HEK293T (cell line): ENCODE results near the gene GPRC5B.

Experiments
- CTCF ChIA-PET: fragments of 350-600 bp; formaldehyde crosslinking; extraction: SDS; loops from one replicate; lab custom pipeline; 2021; ENCODE audit warnings: antibody characterized with exemption, inconsistent platforms; lab: Yijun Ruan, JAX
- POLR2A ChIA-PET: fragments of 350-600 bp; formaldehyde crosslinking; extraction: SDS; loops from one replicate; lab custom pipeline; 2020; ENCODE audit warnings: antibody characterized with exemption, inconsistent platforms; lab: Yijun Ruan, JAX
- DNase-seq: peaks from one replicate; pipeline ENCODE4 v3.0.0; 2012; ENCODE audit warnings: mixed read lengths; ENCODE audit errors: extremely low spot score
- ARNT ChIP-seq: fragments of 450-650 bp; IDR thresholded peaks from 2 replicates; pipeline ENCODE4 v1.6.1; 2017; ENCODE audit warnings: mild to moderate bottlenecking
- BHLHE40 ChIP-seq: fragments of 450-650 bp; IDR thresholded peaks from 2 replicates; pipeline ENCODE4 v1.6.1; 2016; ENCODE audit warnings: mild to moderate bottlenecking, moderate library complexity, borderline replicate concordance
- CTBP1 ChIP-seq: fragments of 450-650 bp; IDR thresholded peaks from 2 replicates; pipeline ENCODE4 v1.6.1; 2016; ENCODE audit warnings: borderline replicate concordance
- ELF4 ChIP-seq: fragments of 450-650 bp; IDR thresholded peaks from 2 replicates; pipeline ENCODE4 v1.6.1; 2017; ENCODE audit warnings: antibody characterized with exemption
- FOXA1 ChIP-seq: fragments of 450-650 bp; IDR thresholded peaks from 2 replicates; pipeline ENCODE4 v1.6.1; 2016; ENCODE audit warnings: mild to moderate bottlenecking
- FOXK2 ChIP-seq: fragments of 450-650 bp; IDR thresholded peaks from 2 replicates; pipeline ENCODE4 v1.6.1; 2016; ENCODE audit warnings: mild to moderate bottlenecking
- FOXM1 ChIP-seq: fragments of 450-650 bp; IDR thresholded peaks from 2 replicates; pipeline ENCODE4 v1.6.1; 2017; ENCODE audit warnings: mild to moderate bottlenecking, borderline replicate concordance
- HDGF ChIP-seq: fragments of 450-650 bp; IDR thresholded peaks from 2 replicates; pipeline ENCODE4 v1.6.1; 2017; ENCODE audit warnings: antibody characterized with exemption, borderline replicate concordance
- L3MBTL2 ChIP-seq: fragments of 450-650 bp; conservative IDR thresholded peaks from 2 replicates; pipeline ENCODE4 v1.6.1; 2016; ENCODE audit warnings: mild to moderate bottlenecking
- LEF1 ChIP-seq: fragments of 450-650 bp; IDR thresholded peaks from 2 replicates; pipeline ENCODE4 v1.6.1; 2017; ENCODE audit warnings: mild to moderate bottlenecking, borderline replicate concordance
- NFRKB ChIP-seq: fragments of 450-650 bp; IDR thresholded peaks from 2 replicates; pipeline ENCODE4 v1.6.1; 2016; ENCODE audit warnings: mild to moderate bottlenecking, moderate library complexity
- PKNOX1 ChIP-seq: fragments of 450-650 bp; IDR thresholded peaks from 2 replicates; pipeline ENCODE4 v1.6.1; 2016
- SP1 ChIP-seq: fragments of 450-650 bp; IDR thresholded peaks from 2 replicates; pipeline ENCODE4 v1.6.1; 2017
- SUZ12 ChIP-seq: fragments of 450-650 bp; IDR thresholded peaks from 2 replicates; pipeline ENCODE4 v1.6.1; 2016; ENCODE audit warnings: mild to moderate bottlenecking
- TARDBP ChIP-seq: fragments of 450-650 bp; IDR thresholded peaks from 2 replicates; pipeline ENCODE4 v1.6.1; 2016
- ZNF384 ChIP-seq: fragments of 450-650 bp; IDR thresholded peaks from 2 replicates; pipeline ENCODE4 v1.6.1; 2016

GPRC5B gene

GRCh38 chr16:19829844-19830692, 54.6 kb downstream of the GPRC5B start:
- ChIA-PET CTCF (no interaction called here), POLR2A (no interaction called here)
- DNase-seq, result no peak
- TF ChIP-seq HDGF (no peak), L3MBTL2 (no peak), FOXK2 (no peak), TARDBP (no peak), PKNOX1 (no peak), ELF4 (no peak), FOXA1 (no peak), BHLHE40 (no peak), CTBP1 (no peak), SP1 (no peak)

- DNase-seq, result no peak
- TF ChIP-seq SUZ12 (no peak), SP1 (no peak), FOXA1 (no peak)
- POLR2A ChIA-PET, result no interaction called here
- CTCF ChIA-PET, result no interaction called here
These were observed 60.4 kb downstream of the GPRC5B start for GRCh38 chr16:19824216-19824615.

GRCh38 chr16:19823322-19823721, 61.3 kb downstream of the GPRC5B start:
- ChIA-PET CTCF (no interaction called here), POLR2A (no interaction called here)
- no peak for DNase-seq
- TF ChIP-seq ELF4 (no peak), CTBP1 (no peak), PKNOX1 (no peak), TARDBP (no peak), LEF1 (no peak), SP1 (no peak), L3MBTL2 (no peak), NFRKB (no peak), ARNT (no peak), ZNF384 (no peak), HDGF (no peak), FOXM1 (no peak)

- TF ChIP-seq FOXK2, result no peak
- no peak for TF ChIP-seq L3MBTL2
- no peak for TF ChIP-seq CTBP1
- TF ChIP-seq FOXA1, result no peak
- TF ChIP-seq ZNF384, result no peak
- no peak for TF ChIP-seq ARNT
- no peak for TF ChIP-seq ELF4
- TF ChIP-seq NFRKB, result no peak
- no peak for TF ChIP-seq FOXM1
- TF ChIP-seq PKNOX1, result no peak
- TF ChIP-seq LEF1, result no peak
- no peak for TF ChIP-seq TARDBP
- TF ChIP-seq HDGF, result no peak
- no peak for TF ChIP-seq BHLHE40
- no peak for TF ChIP-seq SP1
- TF ChIP-seq SUZ12, result no peak
- ChIA-PET CTCF (no interaction called here), POLR2A (no interaction called here)
- no peak for DNase-seq
These were observed 62.1 kb downstream of the GPRC5B start for GRCh38 chr16:19822533-19822932.

- ChIA-PET POLR2A (no interaction called here), CTCF (interaction anchor here (0.7 kb wide), 1 partner anchor 20 kb away, joined by 3 read pairs; no protein-coding TSS in a partner anchor)
- no peak for DNase-seq
- TF ChIP-seq NFRKB, result no peak
These were observed 66.8 kb downstream of the GPRC5B start for GRCh38 chr16:19817875-19818274.

- TF ChIP-seq CTBP1 (no peak), HDGF (no peak), SP1 (no peak), ARNT (no peak)
- no peak for DNase-seq
- POLR2A ChIA-PET, result no interaction called here
- CTCF ChIA-PET, result no interaction called here
These were observed 67.5 kb downstream of the GPRC5B start for GRCh38 chr16:19817122-19817521.

GRCh38 chr16:19815418-19815817, 69.2 kb downstream of the GPRC5B start:
- no peak for TF ChIP-seq ARNT
- CTCF ChIA-PET, result no interaction called here
- POLR2A ChIA-PET, result no interaction called here
- DNase-seq, result no peak
